ENCODE measurements around the gene RBFA.
A peak's percentile ranks its signal among the peaks of the same experiment; 100 is the strongest.
"Not testable (repeated sequence)": the region's sequence is repeated elsewhere in the genome, so short reads cannot be mapped to it uniquely, and the experiment has no call there.

The RBFA gene

GRCh38 chr18:79991494-79991893 lies 42.7 kb upstream of the RBFA start:
- no peak overlapping the region for H3K9ac ChIP-seq (ENCODE audit: insufficient read length, low read depth)
- no peaks in the 10 kb centered on the region for H3K9me3 ChIP-seq (ENCODE audit: insufficient read depth, low read length)
- no peaks in the 10 kb centered on the region for H3K4me1 ChIP-seq (ENCODE audit: insufficient read depth, insufficient read length)
- no peaks in the 10 kb centered on the region for H3K27me3 ChIP-seq (ENCODE audit: insufficient read depth, insufficient read length)
- TF ChIP-seq YY1 (IDR thresholded peaks at IDR 0.05; ENCODE audit: insufficient read depth, insufficient read length): no peak
- no peak for TF ChIP-seq ZNF274 (IDR thresholded peaks at IDR 0.05; ENCODE audit: low read depth, low read length)
- no peak for TF ChIP-seq SUZ12 (IDR thresholded peaks at IDR 0.05; ENCODE audit: extremely low read depth, insufficient read depth, insufficient read length)
- peaks cover 6% of the 10 kb centered on the region for H3K36me3 ChIP-seq (ENCODE audit: insufficient read depth, insufficient read length, low read length)
- H3K4me3 ChIP-seq (ENCODE audit: insufficient read length, low read depth): no peak overlapping the region
- no peak for DNase-seq (ENCODE audit: low read depth, low spot score)

GRCh38 chr18:79999701-80000100 lies 34.5 kb upstream of the RBFA start:
- H3K27me3 ChIP-seq (ENCODE audit: insufficient read depth, insufficient read length); DNase-seq (ENCODE audit: low read depth, low spot score); H3K36me3 ChIP-seq (ENCODE audit: insufficient read depth, insufficient read length, low read length); H3K4me1 ChIP-seq (ENCODE audit: insufficient read depth, insufficient read length); H3K4me3 ChIP-seq (ENCODE audit: insufficient read length, low read depth); H3K9ac ChIP-seq (ENCODE audit: insufficient read length, low read depth): not testable (repeated sequence)
- peaks cover 29% of the 10 kb centered on the region for H3K9me3 ChIP-seq (ENCODE audit: insufficient read depth, low read length)

GRCh38 chr18:80000877-80001276 lies 33.4 kb upstream of the RBFA start:
- Histone ChIP-seq H3K4me1 (ENCODE audit: insufficient read depth, insufficient read length) (peaks cover 6% of the 10 kb centered on the region), H3K36me3 (ENCODE audit: insufficient read depth, insufficient read length, low read length) (no peaks in the 10 kb centered on the region), H3K27me3 (ENCODE audit: insufficient read depth, insufficient read length) (no peaks in the 10 kb centered on the region), H3K9ac (ENCODE audit: insufficient read length, low read depth) (no peak overlapping the region), H3K4me3 (ENCODE audit: insufficient read length, low read depth) (no peak overlapping the region), H3K9me3 (ENCODE audit: insufficient read depth, low read length) (peaks cover 29% of the 10 kb centered on the region)
- TF ChIP-seq YY1 (IDR thresholded peaks at IDR 0.05; ENCODE audit: insufficient read depth, insufficient read length): no peak
- no peak for TF ChIP-seq SUZ12 (IDR thresholded peaks at IDR 0.05; ENCODE audit: extremely low read depth, insufficient read depth, insufficient read length)
- TF ChIP-seq ZNF274 (IDR thresholded peaks at IDR 0.05; ENCODE audit: low read depth, low read length): no peak
- DNase-seq (ENCODE audit: low read depth, low spot score): no peak

- no peak overlapping the region for H3K9ac ChIP-seq (ENCODE audit: insufficient read length, low read depth)
- no peak overlapping the region for H3K4me3 ChIP-seq (ENCODE audit: insufficient read length, low read depth)
- H3K9me3 ChIP-seq (ENCODE audit: insufficient read depth, low read length): peaks cover 34% of the 10 kb centered on the region
- peaks cover 6% of the 10 kb centered on the region for H3K4me1 ChIP-seq (ENCODE audit: insufficient read depth, insufficient read length)
- DNase-seq (ENCODE audit: low read depth, low spot score): no peak
- no peaks in the 10 kb centered on the region for H3K27me3 ChIP-seq (ENCODE audit: insufficient read depth, insufficient read length)
- TF ChIP-seq ZNF274 (IDR thresholded peaks at IDR 0.05; ENCODE audit: low read depth, low read length) (no peak), YY1 (IDR thresholded peaks at IDR 0.05; ENCODE audit: insufficient read depth, insufficient read length) (no peak), SUZ12 (IDR thresholded peaks at IDR 0.05; ENCODE audit: extremely low read depth, insufficient read depth, insufficient read length) (no peak)
- no peaks in the 10 kb centered on the region for H3K36me3 ChIP-seq (ENCODE audit: insufficient read depth, insufficient read length, low read length)
These were observed 31.8 kb upstream of the RBFA start for GRCh38 chr18:80002468-80002867.

- H3K9me3 ChIP-seq (ENCODE audit: insufficient read depth, low read length): peaks cover 30% of the 10 kb centered on the region
- H3K27me3 ChIP-seq (ENCODE audit: insufficient read depth, insufficient read length): no peaks in the 10 kb centered on the region
- no peak for DNase-seq (ENCODE audit: low read depth, low spot score)
- TF ChIP-seq YY1 (IDR thresholded peaks at IDR 0.05; ENCODE audit: insufficient read depth, insufficient read length) (no peak), SUZ12 (IDR thresholded peaks at IDR 0.05; ENCODE audit: extremely low read depth, insufficient read depth, insufficient read length) (no peak)
- H3K9ac ChIP-seq (ENCODE audit: insufficient read length, low read depth): no peak overlapping the region
- no peaks in the 10 kb centered on the region for H3K36me3 ChIP-seq (ENCODE audit: insufficient read depth, insufficient read length, low read length)
- peaks cover 8% of the 10 kb centered on the region for H3K4me1 ChIP-seq (ENCODE audit: insufficient read depth, insufficient read length)
- no peak overlapping the region for H3K4me3 ChIP-seq (ENCODE audit: insufficient read length, low read depth)
These were observed 29.5 kb upstream of the RBFA start for GRCh38 chr18:80004600-80005342.

GRCh38 chr18:80006724-80007123 lies 27.5 kb upstream of the RBFA start:
- DNase-seq (ENCODE audit: low read depth, low spot score): peak; percentile 38
- Histone ChIP-seq H3K4me3 (ENCODE audit: insufficient read length, low read depth) (no peak overlapping the region), H3K9ac (ENCODE audit: insufficient read length, low read depth) (no peak overlapping the region), H3K27me3 (ENCODE audit: insufficient read depth, insufficient read length) (no peaks in the 10 kb centered on the region), H3K4me1 (ENCODE audit: insufficient read depth, insufficient read length) (peaks cover 8% of the 10 kb centered on the region), H3K36me3 (ENCODE audit: insufficient read depth, insufficient read length, low read length) (no peaks in the 10 kb centered on the region), H3K9me3 (ENCODE audit: insufficient read depth, low read length) (peaks cover 11% of the 10 kb centered on the region)
- TF ChIP-seq YY1 (IDR thresholded peaks at IDR 0.05; ENCODE audit: insufficient read depth, insufficient read length) (no peak), ZNF274 (IDR thresholded peaks at IDR 0.05; ENCODE audit: low read depth, low read length) (no peak), SUZ12 (IDR thresholded peaks at IDR 0.05; ENCODE audit: extremely low read depth, insufficient read depth, insufficient read length) (no peak)

- Histone ChIP-seq H3K36me3 (ENCODE audit: insufficient read depth, insufficient read length, low read length) (no peaks in the 10 kb centered on the region), H3K9ac (ENCODE audit: insufficient read length, low read depth) (no peak overlapping the region), H3K9me3 (ENCODE audit: insufficient read depth, low read length) (peaks cover 5% of the 10 kb centered on the region; the same call in 1 of the 2 replicates), H3K27me3 (ENCODE audit: insufficient read depth, insufficient read length) (no peaks in the 10 kb centered on the region), H3K4me1 (ENCODE audit: insufficient read depth, insufficient read length) (peaks cover 4% of the 10 kb centered on the region), H3K4me3 (ENCODE audit: insufficient read length, low read depth) (no peak overlapping the region)
- DNase-seq (ENCODE audit: low read depth, low spot score): no peak
- TF ChIP-seq SUZ12 (IDR thresholded peaks at IDR 0.05; ENCODE audit: extremely low read depth, insufficient read depth, insufficient read length) (no peak), ZNF274 (IDR thresholded peaks at IDR 0.05; ENCODE audit: low read depth, low read length) (no peak), YY1 (IDR thresholded peaks at IDR 0.05; ENCODE audit: insufficient read depth, insufficient read length) (no peak)
These were observed 24.3 kb upstream of the RBFA start for GRCh38 chr18:80009661-80010550.

All from NT2/D1 (cell line).